NOMO-1 treated with dmso at 0.1 percent for 144 hours (cell line): ENCODE results near the gene PCDHB10.

Source experiments
- DNase-seq: peaks from one replicate; lab custom pipeline; 2025; ENCODE audit not compliant: unreplicated experiment; lab: John Stamatoyannopoulos, UW

PCDHB10 gene

DNA sequence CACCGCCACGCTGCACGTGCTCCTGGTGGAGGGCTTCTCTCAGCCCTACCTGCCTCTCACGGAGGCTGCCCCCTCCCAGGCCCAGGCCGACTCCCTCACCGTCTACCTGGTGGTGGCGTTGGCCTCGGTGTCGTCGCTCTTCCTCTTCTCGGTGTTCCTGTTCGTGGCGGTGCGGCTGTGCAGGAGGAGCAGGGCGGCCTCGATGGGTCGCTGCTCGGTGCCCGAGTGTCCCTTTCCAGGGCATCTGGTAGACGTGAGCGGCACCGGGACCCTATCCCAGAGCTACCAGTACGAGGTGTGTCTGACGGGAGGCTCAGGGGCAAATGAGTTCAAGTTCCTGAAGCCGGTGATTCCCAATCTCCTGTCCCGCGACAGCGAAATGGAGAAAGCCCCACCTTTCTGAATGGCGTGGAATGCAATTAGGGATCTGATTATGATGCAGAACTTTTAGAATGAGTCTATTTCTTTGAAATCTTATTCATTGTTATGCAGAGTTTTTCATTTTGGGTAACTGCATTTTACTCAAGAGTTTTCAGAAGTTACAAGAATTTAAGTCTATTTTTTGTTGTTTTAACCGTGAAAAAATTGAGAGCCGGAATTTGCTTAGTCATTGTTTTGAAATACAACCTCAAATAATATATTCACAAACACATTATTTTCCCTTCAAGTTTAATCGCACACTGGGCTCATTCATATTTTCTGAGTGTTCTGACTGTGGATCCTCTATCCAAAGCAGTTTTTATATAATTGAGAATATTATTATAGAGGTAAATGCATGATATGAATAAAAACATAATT lies 44.6 kb downstream of the PCDHB10 start:
- no peak for DNase-seq

- DNase-seq = no peak
These were observed 49.3 kb downstream of the PCDHB10 start for GRCh38 chr5:141241496-141241895.
